A673 (cell line): ENCODE data around the gene MYO7A.

Experiments used
- EZH2 ChIP-seq: fragments of 200-600 bp; sonication (generic); IDR thresholded peaks from 2 replicates; pipeline ENCODE4 v1.6.1; 2017; ENCODE audit warnings: borderline replicate concordance, low read depth, mild to moderate bottlenecking, mixed read lengths, antibody characterized with exemption, low read length; ENCODE audit not compliant: poor library complexity, severe bottlenecking
- TF ChIP-seq, protein P1 (sequence below): fragments of 300-800, 200-600 bp; sonication (generic); conservative IDR thresholded peaks from 2 replicates; pipeline ENCODE4 v1.5.1; 2017; ENCODE audit warnings: low read depth, mild to moderate bottlenecking, antibody characterized with exemption, low read length, moderate library complexity, mixed read lengths

GRCh38 chr11:77159219-77159936 lies 31.3 kb downstream of the MYO7A start:
- TF ChIP-seq, protein P1, sequence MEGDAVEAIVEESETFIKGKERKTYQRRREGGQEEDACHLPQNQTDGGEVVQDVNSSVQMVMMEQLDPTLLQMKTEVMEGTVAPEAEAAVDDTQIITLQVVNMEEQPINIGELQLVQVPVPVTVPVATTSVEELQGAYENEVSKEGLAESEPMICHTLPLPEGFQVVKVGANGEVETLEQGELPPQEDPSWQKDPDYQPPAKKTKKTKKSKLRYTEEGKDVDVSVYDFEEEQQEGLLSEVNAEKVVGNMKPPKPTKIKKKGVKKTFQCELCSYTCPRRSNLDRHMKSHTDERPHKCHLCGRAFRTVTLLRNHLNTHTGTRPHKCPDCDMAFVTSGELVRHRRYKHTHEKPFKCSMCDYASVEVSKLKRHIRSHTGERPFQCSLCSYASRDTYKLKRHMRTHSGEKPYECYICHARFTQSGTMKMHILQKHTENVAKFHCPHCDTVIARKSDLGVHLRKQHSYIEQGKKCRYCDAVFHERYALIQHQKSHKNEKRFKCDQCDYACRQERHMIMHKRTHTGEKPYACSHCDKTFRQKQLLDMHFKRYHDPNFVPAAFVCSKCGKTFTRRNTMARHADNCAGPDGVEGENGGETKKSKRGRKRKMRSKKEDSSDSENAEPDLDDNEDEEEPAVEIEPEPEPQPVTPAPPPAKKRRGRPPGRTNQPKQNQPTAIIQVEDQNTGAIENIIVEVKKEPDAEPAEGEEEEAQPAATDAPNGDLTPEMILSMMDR = no peak
- no peak for TF ChIP-seq EZH2
